Stimulated activated CD8-positive, alpha-beta memory T cell treated with anti-CD3 and anti-CD28 coated beads, Interleukin-15, amount 100 ng/mL, for 48 hours (primary cell): ENCODE results near the gene SAXO1.

ENCODE experiments used
- DNase-seq, 2 donors: peaks; one replicate each; pipeline ENCODE4 v3.0.0-alpha.2; 2020; ENCODE audit warnings: low read depth in 2 of 2

The SAXO1 gene

DNA sequence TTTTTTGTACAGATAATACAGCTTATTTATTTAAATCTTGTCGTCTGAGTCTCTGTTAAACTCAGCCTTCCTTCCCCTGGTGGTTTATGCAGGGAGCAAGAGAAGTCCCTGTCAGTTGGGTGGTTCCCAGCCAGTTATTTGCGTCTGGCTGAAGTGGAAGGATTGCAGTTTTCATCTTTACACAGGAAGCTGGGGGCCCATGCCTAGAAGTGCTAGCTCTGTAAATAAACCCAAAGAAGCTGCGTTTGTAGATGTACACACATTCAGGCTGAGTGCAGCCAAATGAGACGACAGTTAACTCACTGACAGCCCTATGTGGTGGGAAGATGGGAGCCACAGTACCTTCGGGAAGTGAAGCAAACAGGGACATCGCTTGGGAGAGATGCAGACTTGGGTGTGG lies 122.1 kb downstream of the SAXO1 start:
- DNase-seq, result no peak

DNA sequence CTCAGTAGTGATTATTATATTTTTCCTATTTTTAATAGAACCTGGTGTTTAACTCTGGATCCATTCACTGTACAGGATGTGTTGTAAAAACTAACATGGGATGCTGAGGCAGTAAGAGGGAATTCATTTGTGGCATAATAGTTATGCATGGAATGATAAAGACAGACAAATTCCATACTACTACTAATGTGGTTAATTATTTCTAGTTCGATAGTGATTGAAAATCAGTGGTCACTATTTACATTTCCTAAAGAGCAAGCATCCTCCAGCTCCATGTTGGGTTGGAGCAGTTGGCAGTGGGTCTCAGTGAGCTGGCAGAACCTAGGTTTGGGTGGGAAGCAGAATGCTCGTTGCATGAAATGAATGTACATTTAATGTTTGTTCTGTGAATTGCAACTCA lies 122.6 kb downstream of the SAXO1 start:
- no peak for DNase-seq

DNA sequence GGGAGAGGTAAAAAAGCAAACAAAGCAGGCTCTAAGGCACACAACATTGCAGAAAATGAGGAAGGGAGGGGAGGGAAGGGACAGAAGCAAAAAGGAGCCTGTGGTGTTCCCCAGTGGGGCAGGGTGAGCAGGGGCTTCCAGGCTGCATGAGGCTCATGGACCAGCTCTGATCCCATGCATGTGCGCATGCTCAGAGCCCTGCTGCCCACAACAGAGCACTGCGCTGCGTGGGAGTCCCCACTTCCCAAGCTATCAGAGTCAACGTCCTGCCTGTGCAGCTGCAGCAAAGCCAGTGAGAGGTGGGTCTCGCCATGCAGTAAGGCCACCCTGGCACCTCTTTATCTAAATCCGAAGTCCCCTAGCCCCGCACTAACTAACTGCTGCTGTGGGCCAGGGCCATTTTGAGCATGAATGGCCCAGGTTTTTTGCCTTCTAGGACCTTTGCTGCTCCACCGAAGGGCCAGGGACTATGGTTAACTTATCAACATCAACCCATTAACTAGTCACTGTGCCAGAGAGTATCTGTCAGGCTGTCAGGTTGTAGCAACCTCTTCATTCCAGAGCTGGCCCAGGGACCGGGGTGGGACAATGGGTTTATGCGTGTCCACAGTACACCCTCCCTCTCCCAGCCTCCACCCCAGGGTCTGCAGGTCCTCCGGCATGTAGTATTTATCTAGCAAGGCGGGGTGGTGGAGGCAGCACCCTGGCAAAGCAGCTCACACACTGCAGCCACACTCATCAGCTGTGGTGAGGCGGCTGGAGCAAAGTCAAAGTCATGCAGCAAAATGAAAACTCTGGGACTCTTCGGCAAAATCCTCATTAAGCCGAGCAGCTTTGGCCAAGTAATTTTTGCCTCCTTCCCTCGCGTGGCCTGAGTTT lies 123.6 kb downstream of the SAXO1 start:
- no peak for DNase-seq

DNA sequence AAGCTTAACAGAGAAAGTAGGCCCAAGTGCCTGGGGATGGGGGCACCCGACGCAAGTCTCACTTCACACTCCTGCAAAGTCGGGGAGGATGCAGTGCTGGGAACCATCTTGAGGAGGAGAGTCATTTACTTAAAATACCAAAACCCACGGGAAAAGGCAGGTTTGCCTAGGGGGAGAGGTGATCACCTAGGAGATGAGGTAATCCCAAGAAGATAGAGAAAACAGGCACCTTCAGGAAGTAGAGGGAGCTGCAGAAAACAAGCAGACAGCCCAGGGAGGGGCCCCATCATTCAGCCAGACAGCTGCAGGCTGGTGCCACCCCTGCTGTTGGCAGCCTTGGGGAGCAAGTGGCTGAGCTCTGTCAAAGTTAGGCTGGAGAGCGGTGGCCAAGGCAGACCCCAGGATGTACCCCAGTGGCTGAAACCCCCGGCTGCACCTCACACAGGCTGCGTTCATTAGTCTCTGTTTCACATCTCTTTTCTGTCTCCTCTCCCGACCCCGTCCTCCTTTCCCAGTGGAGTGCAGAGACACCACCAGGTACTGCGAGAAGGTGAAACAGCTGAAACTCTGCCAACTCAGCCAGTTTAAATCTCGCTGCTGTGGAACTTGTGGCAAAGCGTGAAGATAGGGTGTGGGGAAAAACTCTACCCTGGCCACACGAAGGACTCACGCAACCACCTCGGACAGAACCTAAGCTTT lies 124.9 kb downstream of the SAXO1 start:
- no peak for DNase-seq

DNA sequence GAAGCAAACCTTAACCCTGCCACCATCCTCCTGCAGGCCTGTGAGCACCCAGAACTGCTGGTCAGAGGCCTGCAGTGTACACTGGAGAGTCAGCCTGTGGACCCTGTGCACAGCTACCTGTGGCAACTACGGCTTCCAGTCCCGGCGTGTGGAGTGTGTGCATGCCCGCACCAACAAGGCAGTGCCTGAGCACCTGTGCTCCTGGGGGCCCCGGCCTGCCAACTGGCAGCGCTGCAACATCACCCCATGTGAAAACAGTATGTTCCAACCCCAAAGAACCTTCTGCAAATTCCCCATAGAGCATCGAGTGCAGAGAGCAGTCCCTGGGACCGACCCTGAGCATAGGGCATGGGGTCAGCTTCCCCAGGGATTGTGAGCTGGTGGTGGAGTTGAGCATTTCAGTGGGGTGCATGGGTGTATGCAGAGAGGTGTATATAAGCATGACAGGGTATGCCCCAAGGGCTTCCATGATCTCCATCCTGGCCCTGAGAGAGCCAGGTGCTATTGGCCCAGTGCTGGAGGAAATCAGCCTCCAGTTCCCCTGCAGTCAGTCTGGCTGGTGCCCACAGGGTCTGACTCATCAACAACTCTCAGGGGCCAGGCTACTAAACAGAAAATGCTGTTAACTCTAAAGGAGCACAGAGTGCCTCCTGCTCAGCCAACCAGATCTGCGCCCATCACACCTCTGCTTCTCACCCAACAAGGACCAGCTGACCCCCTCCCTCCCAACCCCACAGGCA lies 126.2 kb downstream of the SAXO1 start:
- no peak for DNase-seq

DNA sequence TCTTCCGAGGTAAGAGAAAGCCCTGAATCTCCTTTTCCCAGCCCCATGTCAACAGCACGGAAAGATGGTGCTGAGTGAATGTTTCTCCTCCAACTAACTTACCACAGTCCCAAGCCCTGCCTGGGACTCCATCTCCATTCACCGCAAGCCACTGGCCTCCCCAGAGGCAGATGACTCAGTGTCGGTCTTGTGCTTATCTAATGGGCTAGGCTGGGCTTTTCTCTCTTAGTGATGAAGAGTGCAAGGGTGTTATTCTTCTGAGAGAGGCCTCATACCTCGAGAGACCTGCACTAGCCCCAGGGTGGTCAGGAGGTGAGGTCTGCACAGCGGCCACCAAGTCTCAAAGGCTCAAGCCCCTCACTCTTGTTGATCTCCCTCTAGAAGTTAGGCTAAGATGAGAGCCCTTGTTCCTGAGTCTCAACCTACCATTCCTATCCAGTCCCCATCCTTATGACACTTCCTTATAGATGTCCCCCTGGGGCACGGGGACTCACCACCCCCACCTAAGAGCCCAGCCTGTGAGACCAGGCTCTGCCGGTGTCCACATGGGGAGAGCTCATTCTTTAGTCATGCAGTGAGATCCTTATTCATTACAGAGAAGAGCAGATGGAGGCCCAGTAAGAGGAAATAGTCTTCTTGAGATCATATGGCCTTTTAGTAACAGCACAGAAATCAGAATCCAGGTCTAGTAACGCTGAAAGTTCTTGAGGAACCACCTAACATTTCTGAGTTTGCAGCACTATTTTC lies 127.0 kb downstream of the SAXO1 start:
- DNase-seq, result no peak

DNA sequence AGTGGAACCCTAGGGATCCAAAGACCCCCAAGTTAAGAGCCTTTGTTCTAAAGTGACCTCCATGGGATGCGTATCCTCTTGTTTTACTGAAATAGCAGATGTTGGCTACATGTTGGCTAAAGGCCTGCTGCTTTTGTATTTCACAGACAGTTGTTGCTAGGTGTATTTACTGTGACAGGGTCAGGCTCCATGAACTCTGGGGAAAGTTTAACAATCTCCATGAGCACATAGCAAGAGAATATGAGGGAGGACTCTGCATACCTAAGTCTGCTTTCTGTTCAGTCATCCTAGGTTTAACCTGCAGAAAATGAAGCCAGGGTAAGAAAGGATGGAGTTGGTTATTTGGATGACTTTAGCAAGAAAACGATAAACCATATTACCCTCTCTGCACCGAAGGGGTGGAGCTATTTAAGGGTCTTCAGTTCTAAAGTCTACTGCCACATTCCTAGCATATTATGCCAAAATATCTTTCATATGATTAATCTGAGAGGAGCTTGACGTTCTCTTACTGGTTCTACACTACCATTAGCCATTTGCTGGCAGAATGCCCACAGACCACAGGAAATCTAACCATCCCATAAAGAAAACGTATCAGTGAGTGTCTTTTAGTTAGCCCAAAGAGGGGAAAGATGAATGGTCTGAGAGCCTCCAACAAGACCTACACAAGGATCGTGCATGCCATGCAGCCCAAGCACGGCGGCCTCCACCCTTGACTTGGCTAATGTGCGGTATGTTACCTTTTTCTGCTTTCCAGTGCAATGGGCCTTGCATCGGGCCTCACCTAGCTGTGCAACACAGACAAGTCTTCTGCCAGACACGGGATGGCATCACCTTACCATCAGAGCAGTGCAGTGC lies 127.8 kb downstream of the SAXO1 start:
- no peak for DNase-seq

DNA sequence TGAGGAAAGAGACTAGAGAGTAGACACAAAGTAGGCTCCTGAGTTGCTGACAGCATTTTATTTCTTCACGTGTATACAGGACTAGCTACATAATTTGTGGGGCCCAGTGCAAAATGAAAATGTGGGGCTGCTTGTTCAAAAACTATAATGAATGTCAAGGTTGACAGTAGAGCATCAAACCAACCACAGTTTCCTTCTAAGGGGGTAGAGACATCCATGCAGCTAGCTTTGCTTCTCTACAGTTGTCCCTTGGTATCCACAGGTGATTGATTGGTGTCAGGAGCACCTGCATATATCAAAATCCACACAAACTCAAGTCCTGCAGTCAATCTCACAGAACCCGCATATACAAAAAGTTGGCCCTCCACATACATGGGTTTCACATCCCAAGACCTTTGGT lies 129.6 kb downstream of the SAXO1 start:
- no peak for DNase-seq

DNA sequence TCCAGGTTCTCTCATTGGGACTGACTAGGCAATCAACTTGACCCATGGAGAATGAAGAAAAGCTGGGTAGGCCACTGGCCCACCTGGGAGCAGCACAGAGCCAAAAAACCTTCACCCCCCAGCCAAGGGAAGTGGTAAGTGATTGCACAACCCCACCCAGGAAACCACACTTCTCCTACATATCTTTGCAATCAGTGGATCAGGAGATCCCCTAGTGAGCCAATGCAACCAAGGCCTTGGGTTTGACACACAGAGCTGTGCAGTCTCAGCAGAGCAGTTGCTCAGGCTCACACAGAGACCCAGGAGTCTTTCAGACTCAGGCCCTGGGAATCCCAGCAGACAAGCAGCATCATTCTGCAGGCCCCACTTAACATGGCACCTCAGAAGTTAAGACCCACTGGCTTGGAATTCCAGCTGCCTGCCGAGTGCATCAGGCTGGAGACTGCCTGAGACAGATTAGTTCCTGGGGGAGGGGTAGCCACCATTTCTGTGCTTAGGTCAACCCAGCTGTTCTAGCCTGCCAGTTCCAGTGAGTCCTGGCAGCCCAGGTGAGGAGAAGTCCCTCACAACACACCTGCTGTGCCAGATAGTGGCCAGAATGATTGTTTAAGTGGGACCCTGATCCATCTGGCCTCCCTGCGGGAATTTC lies 136.4 kb downstream of the SAXO1 start:
- DNase-seq, result no peak

DNA sequence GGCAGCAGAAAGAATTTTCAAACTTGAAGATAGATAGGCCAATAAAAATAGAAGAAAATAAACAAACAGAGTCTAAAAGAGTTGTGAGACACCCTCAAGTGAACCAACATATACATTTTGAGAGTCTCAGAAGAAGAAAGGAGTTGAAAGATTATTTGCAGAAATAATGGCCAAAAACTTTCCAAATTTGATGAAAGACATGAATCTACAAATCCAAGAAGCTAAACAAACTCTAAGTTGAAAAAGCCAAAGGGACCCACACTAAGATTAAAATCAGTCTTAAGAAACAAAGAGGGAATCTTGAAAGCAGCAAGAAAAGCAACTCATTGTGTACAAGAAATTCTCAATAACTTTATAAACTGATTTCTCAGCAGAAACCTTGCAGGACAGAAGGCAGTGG lies 137.0 kb downstream of the SAXO1 start:
- DNase-seq, result no peak

DNA sequence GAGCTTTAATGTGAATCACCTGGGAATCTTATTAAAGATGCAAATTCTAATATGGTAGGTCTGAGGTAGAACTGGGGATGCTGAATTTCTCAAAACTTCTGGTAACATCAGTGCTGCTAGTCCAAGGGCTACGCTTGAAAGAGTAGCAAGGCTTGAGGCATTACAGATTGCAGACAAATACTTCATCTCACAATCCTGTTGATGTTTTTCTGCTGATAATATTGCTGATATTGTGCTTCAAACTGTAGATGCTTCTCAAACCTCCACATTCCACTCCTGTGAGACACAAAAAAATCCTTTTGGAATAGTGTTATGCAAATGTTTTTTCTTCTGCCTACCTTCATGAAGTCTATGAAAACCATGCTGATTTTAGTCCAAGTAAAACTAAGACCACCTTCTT lies 139.5 kb downstream of the SAXO1 start:
- no peak for DNase-seq

DNA sequence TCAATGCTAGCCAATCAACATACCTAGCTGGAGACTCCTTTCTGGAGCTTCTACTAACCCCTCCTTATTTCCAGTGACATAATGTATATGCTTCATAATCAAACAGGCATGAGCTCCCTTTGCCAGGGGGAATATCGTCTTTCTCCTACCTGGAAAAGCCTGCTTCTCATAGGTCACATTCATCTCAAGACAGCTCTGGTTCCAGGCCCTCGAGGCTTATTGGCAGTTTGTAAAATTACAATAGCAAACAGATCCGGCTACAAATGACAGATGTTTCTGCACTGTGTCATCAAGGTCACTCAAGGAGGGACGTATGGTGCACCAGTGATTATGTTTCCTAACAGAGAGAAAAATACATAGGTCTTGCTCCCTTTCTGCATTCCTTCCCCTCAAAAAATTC lies 140.0 kb downstream of the SAXO1 start:
- no peak for DNase-seq

DNA sequence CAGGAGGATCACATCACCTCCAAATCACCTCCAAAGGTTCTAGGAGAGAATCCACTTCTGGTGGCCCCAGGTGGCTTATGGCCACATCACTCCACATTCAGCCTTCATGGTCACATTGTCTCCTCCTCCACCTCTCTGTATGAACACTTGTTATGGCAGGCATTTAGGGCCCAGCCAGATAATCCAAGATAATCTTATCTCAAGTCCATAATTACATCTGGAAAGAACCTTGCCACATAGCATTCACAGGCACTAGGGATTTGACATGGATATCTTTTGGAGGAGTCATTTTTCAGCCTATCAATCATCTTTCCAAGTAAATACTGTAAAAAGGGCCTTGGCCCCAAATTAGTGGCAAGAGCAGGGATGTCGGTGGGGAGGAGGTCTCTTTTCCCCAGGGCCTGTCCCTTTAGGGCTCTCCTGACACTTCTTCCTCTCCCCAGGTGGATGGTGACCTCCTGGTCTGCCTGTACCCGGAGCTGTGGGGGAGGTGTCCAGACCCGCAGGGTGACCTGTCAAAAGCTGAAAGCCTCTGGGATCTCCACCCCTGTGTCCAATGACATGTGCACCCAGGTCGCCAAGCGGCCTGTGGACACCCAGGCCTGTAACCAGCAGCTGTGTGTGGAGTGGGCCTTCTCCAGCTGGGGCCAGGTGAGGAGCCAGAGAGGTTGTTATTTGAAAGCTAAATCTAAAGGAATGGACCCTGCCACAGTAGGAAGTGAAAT lies 140.9 kb downstream of the SAXO1 start:
- DNase-seq, result no peak

DNA sequence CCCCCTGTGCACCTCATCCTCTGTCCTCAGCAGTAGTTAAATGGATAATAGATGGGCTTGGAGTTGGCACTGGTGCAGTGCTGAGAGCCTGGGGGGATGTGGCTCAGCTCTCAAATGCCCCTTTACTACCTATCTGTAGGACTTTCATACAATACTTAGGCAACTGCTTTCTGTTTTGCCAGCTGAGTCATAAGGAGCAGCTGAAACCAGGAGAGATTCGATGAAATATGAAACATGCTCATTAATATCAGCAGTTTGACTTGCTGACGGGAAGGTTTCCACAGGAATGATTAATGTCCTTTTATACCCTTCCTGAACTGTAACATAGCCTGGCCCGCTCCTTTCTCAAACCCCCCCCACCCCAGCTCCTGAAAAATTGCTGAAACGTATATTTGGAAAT lies 142.6 kb downstream of the SAXO1 start:
- no peak for DNase-seq

DNA sequence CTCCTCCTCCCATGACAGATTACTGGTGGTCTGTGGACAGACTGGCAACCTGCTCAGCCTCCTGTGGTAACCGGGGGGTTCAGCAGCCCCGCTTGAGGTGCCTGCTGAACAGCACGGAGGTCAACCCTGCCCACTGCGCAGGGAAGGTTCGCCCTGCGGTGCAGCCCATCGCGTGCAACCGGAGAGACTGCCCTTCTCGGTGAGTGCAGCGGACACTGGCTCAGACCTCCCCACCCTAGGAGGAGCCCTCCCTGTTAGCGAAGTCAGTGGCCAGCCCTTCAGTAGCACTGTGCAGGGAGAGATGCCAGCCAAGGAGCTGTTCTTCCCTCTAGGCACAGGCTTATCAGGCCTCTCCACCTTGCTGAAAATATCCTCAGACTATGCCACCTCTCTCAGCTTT lies 143.5 kb downstream of the SAXO1 start:
- no peak for DNase-seq

DNA sequence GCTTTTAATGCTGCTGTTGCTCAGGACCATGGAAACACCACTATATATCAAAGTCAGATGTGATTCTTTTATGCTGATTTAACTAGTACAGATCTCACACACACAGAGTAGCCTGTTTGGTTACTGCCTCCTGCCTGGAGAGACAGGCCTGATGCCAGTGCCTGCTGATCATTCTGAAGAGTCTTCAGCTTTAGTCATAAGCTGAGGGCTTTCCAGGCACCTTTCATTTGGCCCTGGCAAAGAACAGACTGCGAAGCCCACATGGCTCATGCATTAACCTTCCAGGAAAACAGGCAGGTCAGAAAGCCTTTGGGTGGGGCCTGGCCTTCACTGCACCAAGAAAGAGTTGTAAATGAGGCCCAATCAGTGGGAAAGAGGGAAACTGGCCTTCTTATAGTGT lies 144.7 kb downstream of the SAXO1 start:
- no peak for DNase-seq

DNA sequence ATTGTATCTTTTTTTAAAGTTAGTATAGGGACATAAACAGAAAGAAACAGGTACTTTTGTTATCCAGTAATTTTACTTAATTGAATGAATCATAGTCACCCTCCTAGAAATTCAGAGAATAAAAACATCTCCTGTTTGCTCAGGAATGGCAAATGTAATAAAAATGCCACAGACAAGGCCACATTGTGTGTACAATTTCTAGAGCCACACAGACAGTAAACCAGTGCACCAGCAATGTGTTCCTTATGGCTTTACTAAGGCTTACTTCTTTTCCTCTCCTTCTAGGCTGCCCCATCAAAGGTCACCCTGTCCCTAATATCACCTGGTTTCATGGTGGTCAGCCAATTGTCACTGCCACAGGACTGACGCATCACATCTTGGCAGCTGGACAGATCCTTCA lies 145.5 kb downstream of the SAXO1 start:
- no peak for DNase-seq

DNA sequence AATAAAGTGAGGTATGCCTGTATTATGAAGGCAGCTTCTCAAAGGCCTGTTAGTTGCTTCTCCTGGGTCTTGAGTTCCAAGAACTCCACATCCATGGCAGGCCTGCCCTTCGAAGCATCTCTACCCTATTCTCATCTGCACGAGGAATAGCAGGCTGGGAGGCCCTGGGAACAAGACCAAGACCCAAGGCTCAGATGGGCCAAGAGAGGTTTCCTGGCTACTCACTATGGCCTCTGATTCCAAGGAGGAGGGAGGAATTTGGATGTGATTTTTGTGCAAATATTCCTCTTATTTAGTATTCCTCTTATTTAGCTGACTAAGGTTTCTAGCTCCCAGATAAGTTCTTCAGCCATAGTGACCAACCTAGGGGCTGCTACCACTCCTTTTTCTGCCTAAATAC lies 151.3 kb downstream of the SAXO1 start:
- DNase-seq, result no peak

DNA sequence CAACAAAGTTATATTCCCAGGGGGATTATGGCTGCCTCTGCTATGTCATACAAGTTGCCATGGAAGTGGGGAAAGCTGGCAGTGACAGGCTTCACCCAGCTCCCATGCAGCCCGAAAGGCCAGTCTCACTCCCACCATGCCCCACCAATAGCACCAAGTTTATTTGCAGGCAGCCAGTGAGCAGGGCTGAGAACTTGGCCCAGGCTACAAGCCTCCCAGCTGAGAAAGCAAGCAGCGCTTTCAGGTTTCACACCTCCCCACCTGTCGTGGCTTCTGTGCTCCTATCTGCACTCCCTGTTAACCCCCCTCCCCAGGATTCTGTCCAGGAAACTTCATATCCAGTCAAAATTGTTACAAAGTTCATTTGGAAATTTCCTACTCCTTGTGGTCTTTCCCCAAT lies 155.0 kb downstream of the SAXO1 start:
- DNase-seq, result no peak
